Measurements from ENCODE around the gene UXS1. TPM values are rescaled to one million over a fixed set of nuclear protein-coding genes. Genes with fewer than 3 reads are reported as not detected.
A peak's percentile ranks its signal among the peaks of the same experiment; 100 is the strongest.

Gene UXS1
- total RNA-seq, 4 donors from 2014 or later: 23.5 to 40.4 (median 33.1) TPM

DNA sequence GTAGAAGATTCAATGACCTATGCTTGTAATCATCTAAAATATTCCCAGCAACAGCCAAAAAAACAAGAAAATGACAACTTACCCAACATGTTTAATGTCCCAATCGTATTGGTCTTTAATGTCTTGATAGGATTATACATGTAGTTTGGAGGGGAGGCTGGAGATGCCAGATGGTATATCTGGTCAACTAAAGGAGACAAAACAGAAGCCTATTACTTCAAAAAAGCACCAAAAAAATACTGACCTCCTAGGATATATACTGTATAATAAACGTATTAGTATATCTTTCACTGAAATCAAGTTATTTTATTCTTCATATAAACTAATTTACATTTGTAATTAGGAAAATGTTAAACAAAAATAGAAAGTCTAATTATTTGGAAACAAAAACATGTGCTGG is 64.5 kb downstream of the UXS1 start:
- intact Hi-C loops (cut with DNase I): no loop called here
- peaks cover 0 to 18% (median 0%) of the 10 kb centered on the region in 3 donors for H3K36me3 ChIP-seq
- no peak overlapping the region for H3K4me3 ChIP-seq
- no peak for TF ChIP-seq POLR2A (IDR thresholded peaks at IDR 0.05)
- TF ChIP-seq, protein P1, sequence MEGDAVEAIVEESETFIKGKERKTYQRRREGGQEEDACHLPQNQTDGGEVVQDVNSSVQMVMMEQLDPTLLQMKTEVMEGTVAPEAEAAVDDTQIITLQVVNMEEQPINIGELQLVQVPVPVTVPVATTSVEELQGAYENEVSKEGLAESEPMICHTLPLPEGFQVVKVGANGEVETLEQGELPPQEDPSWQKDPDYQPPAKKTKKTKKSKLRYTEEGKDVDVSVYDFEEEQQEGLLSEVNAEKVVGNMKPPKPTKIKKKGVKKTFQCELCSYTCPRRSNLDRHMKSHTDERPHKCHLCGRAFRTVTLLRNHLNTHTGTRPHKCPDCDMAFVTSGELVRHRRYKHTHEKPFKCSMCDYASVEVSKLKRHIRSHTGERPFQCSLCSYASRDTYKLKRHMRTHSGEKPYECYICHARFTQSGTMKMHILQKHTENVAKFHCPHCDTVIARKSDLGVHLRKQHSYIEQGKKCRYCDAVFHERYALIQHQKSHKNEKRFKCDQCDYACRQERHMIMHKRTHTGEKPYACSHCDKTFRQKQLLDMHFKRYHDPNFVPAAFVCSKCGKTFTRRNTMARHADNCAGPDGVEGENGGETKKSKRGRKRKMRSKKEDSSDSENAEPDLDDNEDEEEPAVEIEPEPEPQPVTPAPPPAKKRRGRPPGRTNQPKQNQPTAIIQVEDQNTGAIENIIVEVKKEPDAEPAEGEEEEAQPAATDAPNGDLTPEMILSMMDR (IDR thresholded peaks at IDR 0.05): no peak
- H3K4me1 ChIP-seq: peaks cover 4 to 45% (median 12%) of the 10 kb centered on the region in 3 donors
- WGBS, 2 donors: 74 to 81% methylated on average over 2 of the region's 2 CpGs
- no peak for DNase-seq
- H3K9me3 ChIP-seq: no peaks in the 10 kb centered on the region
- H3K27me3 ChIP-seq: no peaks in the 10 kb centered on the region
- H3K27ac ChIP-seq: peak overlapping the region in 2 of 4 donors; percentile 93 to 94

DNA sequence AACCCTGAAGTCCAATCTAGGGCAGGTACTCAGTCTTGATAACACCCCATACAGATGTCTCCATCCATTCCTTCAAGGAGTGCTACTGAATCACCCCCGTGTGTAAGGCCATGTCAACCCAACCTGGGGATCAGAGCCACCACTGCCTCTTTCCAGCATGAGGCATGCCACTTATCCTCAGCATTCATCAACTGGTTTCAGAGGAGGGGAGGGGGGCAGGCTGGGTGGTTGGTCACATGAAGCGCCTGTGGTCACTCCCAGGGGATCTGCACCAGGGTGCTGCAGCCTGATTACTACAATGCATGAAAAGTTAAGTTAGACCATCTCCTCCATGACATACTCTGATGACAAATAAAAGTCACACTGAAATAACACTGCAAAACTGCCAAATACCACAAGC is 65.0 kb downstream of the UXS1 start:
- TF ChIP-seq, protein P1 (IDR thresholded peaks at IDR 0.05): no peak
- peaks cover 0 to 22% (median 0%) of the 10 kb centered on the region in 3 donors for H3K36me3 ChIP-seq
- no peak for DNase-seq
- H3K27ac ChIP-seq: peak overlapping the region in 1 of 4 donors; percentile 93
- 73 to 89% methylated on average over 1 to 2 of the region's 2 CpGs for WGBS, 2 donors
- H3K4me1 ChIP-seq: peaks cover 4 to 50% (median 12%) of the 10 kb centered on the region in 3 donors
- intact Hi-C loops (cut with DNase I): no loop called here
- no peaks in the 10 kb centered on the region for H3K9me3 ChIP-seq
- no peak overlapping the region for H3K4me3 ChIP-seq
- H3K27me3 ChIP-seq: no peaks in the 10 kb centered on the region

DNA sequence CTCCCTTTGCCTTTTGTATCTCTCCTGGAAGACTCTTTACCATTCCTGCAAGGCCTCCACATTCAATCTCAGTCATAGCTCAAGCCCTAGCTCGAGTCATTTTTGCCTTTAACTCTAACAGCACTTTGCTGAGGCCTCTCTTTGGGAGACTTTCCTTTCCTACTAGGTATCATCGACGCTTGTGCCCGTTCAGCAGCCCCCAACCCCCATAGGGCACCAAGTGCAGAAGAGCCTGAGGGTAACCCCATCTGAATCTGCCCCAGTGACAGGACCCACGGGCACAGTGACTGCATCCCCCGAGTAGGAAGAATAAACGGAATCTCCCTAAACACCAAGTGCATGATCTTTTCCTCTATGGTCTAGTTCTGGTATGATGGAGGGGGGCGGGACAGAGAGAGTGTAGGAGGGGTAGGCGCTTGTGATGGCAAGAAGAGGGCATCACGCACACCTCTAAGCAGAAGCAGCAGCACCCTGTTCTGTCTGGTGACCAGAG is 66.3 kb downstream of the UXS1 start:
- Histone ChIP-seq H3K27me3 (no peaks in the 10 kb centered on the region), H3K4me1 (peaks cover 4 to 57% (median 12%) of the 10 kb centered on the region in 3 donors), H3K36me3 (peaks cover 0 to 34% (median 0%) of the 10 kb centered on the region in 3 donors), H3K4me3 (no peak overlapping the region), H3K9me3 (no peaks in the 10 kb centered on the region), H3K27ac (peak overlapping the region in 1 of 4 donors; percentile 33)
- TF ChIP-seq POLR2A (IDR thresholded peaks at IDR 0.05): no peak
- TF ChIP-seq, protein P1 (IDR thresholded peaks at IDR 0.05): no peak
- DNase-seq: no peak
- 85 to 88% methylated on average over 7 to 9 of the region's 10 CpGs for WGBS, 2 donors
- intact Hi-C loops (cut with DNase I): no loop called here

DNA sequence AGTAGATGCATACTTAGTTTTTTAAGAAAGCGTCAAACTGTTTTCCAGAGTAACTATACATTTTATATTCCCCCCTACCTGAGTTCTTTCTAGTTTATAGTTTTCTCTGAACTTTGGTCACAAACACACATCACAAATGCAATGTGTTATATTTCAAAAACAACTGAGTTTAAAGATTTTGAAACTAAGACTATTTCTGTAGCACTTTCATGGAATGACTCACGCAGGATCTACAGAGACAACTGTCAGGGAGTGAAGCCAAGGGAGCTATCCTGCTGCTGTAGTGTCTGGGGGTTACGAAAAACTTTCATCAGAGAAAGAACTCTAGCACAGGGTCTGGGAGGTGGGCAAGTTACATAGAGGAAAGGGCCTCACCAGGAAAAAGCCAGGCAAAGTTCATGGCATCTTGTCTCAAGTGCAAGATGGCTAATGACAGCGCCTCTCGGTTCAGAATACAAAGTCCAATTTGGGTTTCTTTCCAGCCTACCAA is 66.8 kb downstream of the UXS1 start:
- 69 to 81% methylated on average over 5 of the region's 5 CpGs for WGBS, 2 donors

DNA sequence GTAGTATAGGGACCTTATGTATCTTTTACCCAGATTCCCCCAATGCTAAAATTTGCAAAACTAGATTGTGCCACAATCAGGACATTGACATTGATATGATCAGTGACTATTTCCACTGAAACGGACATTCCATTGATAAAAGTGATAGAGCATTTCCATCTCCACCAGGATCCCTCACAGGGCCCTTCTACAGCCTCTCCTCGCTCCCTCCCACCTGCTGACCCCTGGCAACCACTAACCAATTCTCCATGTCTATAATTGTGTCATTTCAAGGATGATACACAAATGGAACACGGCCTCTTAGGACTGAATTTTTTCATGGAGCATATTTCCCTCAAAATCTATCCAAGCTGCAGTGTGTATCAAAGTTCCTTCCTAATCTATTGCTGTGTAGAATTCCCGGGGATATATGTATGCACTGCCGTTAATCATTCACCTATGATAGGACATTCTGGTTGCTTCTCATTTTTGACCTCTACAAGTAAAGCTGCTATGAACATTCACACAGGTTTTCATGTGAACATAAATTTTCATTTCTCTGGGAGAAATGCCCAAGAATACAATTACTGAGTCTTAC is 67.3 kb downstream of the UXS1 start:
- H3K4me1 ChIP-seq: peaks cover 4 to 62% (median 12%) of the 10 kb centered on the region in 3 donors
- no peak overlapping the region for H3K4me3 ChIP-seq
- no peak for DNase-seq
- no peak for TF ChIP-seq POLR2A (IDR thresholded peaks at IDR 0.05)
- TF ChIP-seq, protein P1 (IDR thresholded peaks at IDR 0.05): no peak
- no peaks in the 10 kb centered on the region for H3K9me3 ChIP-seq
- intact Hi-C loops (cut with DNase I): no loop called here
- 89 to 93% methylated on average over 5 of the region's 5 CpGs for WGBS, 2 donors
- peaks cover 0 to 44% (median 3%) of the 10 kb centered on the region in 3 donors for H3K36me3 ChIP-seq
- no peaks in the 10 kb centered on the region for H3K27me3 ChIP-seq
- H3K27ac ChIP-seq: no peak overlapping the region

More for the DNA sequence above, 66.8 kb downstream of the UXS1 start:
- no peak for DNase-seq
- H3K27me3 ChIP-seq: no peaks in the 10 kb centered on the region
- H3K4me3 ChIP-seq: no peak overlapping the region
- no peaks in the 10 kb centered on the region for H3K9me3 ChIP-seq
- peak overlapping the region in 1 of 4 donors; percentile 33 for H3K27ac ChIP-seq
- intact Hi-C loops (cut with DNase I): no loop called here
- peaks cover 0 to 38% (median 0%) of the 10 kb centered on the region in 3 donors for H3K36me3 ChIP-seq
- no peak for TF ChIP-seq POLR2A (IDR thresholded peaks at IDR 0.05)
- TF ChIP-seq, protein P1 (IDR thresholded peaks at IDR 0.05): no peak
- peaks cover 4 to 60% (median 12%) of the 10 kb centered on the region in 3 donors for H3K4me1 ChIP-seq
